ENCODE results near the gene SNAPC4. TPM values are rescaled to one million over a fixed set of nuclear protein-coding genes. Genes with fewer than 3 reads are reported as not detected.

The SNAPC4 gene
- total RNA-seq, 1 experiment from 2014 or later = 29.7 TPM

GRCh38 chr9:136365775-136366222, 34.2 kb downstream of the SNAPC4 start:
- H3K23me2 ChIP-seq (ENCODE audit: insufficient read length, low read depth, low read length, poor library complexity, severe bottlenecking) = no peaks in the 10 kb centered on the region
- no peak overlapping the region for H3K14ac ChIP-seq (ENCODE audit: insufficient read depth, low read length)
- H3K27me3 ChIP-seq (ENCODE audit: insufficient read depth, low read length) = no peaks in the 10 kb centered on the region
- H3K27ac ChIP-seq (ENCODE audit: insufficient read length, low read depth, low read length) = no peak overlapping the region
- H3K79me1 ChIP-seq (ENCODE audit: insufficient read depth, low read depth, low read length, poor library complexity, severe bottlenecking) = no peaks in the 10 kb centered on the region
- H2BK20ac ChIP-seq (ENCODE audit: low read depth, low read length, poor library complexity, severe bottlenecking) = no peak overlapping the region
- H3K23ac ChIP-seq (ENCODE audit: insufficient read length, low read depth, low read length) = no peak overlapping the region
- Mint-ChIP-seq H3K27me3 (ENCODE audit: low read depth) (peaks cover 1% of the 10 kb centered on the region; the same call in 1 of the 2 replicates), H3K27ac (no peak overlapping the region), H3K36me3 (ENCODE audit: insufficient read depth in 1 of 3, low read depth in 3 of 3) (peaks cover 0 to 10% (median 0%) of the 10 kb centered on the region in 3 experiments; a peak in 3 of 7 replicates), H3K9me3 (no peaks in the 10 kb centered on the region), H3K4me1 (peaks cover 3 to 5% of the 10 kb centered on the region in 2 experiments; a peak in 1 of 4 replicates), H3K4me3 (no peak overlapping the region)
- no peak overlapping the region for H3K18ac ChIP-seq (ENCODE audit: insufficient read length, low read depth, low read length)
- no peak overlapping the region for H3K4ac ChIP-seq (ENCODE audit: low read depth, low read length)
- H4K5ac ChIP-seq (ENCODE audit: insufficient read length, low read depth, low read length) = no peak overlapping the region
- no peak overlapping the region for H3T11ph ChIP-seq (ENCODE audit: low read length)
- H2AK5ac ChIP-seq (ENCODE audit: insufficient read length, low read length) = no peak overlapping the region
- no peak overlapping the region for H3K9ac ChIP-seq (ENCODE audit: extremely low read depth, insufficient read length, low read length)
- no peak overlapping the region for H2BK120ac ChIP-seq (ENCODE audit: low read depth, low read length, poor library complexity, severe bottlenecking)
- no peak overlapping the region for H4K8ac ChIP-seq (replicated peaks; ENCODE audit: insufficient read length, low read depth, low read length)
- no peak overlapping the region for H2BK12ac ChIP-seq (ENCODE audit: insufficient read length, low read depth, low read length)
- no peaks in the 10 kb centered on the region for H4K20me1 ChIP-seq (ENCODE audit: control insufficient read depth, insufficient read depth, insufficient read length)
- TF ChIP-seq CTCF (conservative IDR thresholded peaks at IDR 0.05) = no peak
- no peak overlapping the region for H4K91ac ChIP-seq (ENCODE audit: insufficient read length, low read depth, low read length)
- no peak overlapping the region for H3K56ac ChIP-seq (ENCODE audit: insufficient read length, low read depth, low read length)
- H3K9me3 ChIP-seq (ENCODE audit: control insufficient read depth, low read depth, low read length) = no peaks in the 10 kb centered on the region
- H2BK15ac ChIP-seq (ENCODE audit: low read depth, low read length) = no peak overlapping the region
- no CpG with 5 or more reads among the region's 9 CpGs for WGBS (ENCODE audit: extremely low coverage, insufficient read length, low lambda C conversion rate)
- no peak overlapping the region for H2BK5ac ChIP-seq (ENCODE audit: insufficient read length, low read length)
- H3K79me2 ChIP-seq (ENCODE audit: insufficient read depth, low read length) = no peaks in the 10 kb centered on the region
- DNase-seq = no peak
- no peaks in the 10 kb centered on the region for H3K4me1 ChIP-seq (ENCODE audit: insufficient read depth, low read length)
- no peak overlapping the region for H2AFZ ChIP-seq (ENCODE audit: low read length)
- H3K4me2 ChIP-seq (ENCODE audit: insufficient read depth, insufficient read length, low read length) = no peak overlapping the region
